Heart left ventricle (tissue), 16 donors: ENCODE measurements around the gene UBN1. TPM values are rescaled to one million over a fixed set of nuclear protein-coding genes. Genes with fewer than 3 reads are reported as not detected.

Experiments used
- ATAC-seq, 4 donors: fragments of 200-7000 bp; cut with Tn5 transposase; one replicate each; pipeline ENCODE4 v1.9.1; 2020 to 2022; ENCODE audit warnings: moderate library complexity in 4 of 4, mild to moderate bottlenecking in 3 of 4, moderate number of reproducible peaks in 1 of 4
- DNase-seq, 5 donors: peaks; one replicate each; pipeline ENCODE4 v3.0.0-alpha.2; 2020
- H3K27ac ChIP-seq, 12 donors: fragments of 200-600 bp; sonication (generic) in 4 of 12; one replicate each; pipeline versions ENCODE4 v1.5.0 to v1.8.0; 2016 to 2022; ENCODE audit warnings: mild to moderate bottlenecking in 2 of 12
- H3K27me3 ChIP-seq, 9 donors: fragments of 200-600 bp; sonication (generic) in 2 of 9; one replicate each; pipeline versions ENCODE4 v1.5.1 to v1.8.0; 2016 to 2022; ENCODE audit warnings: mild to moderate bottlenecking in 3 of 9
- H3K36me3 ChIP-seq, 9 donors: fragments of 200-600 bp; sonication (generic) in 2 of 9; one replicate each; pipeline versions ENCODE4 v1.5.0 to v1.8.0; 2018 to 2022; ENCODE audit warnings: mild to moderate bottlenecking in 2 of 9
- H3K4me1 ChIP-seq, 12 donors: fragments of 200-600 bp; sonication (generic) in 4 of 12; one replicate each; pipeline versions ENCODE4 v1.5.0 to v1.8.0; 2016 to 2022; ENCODE audit warnings: mild to moderate bottlenecking in 3 of 12
- H3K4me3 ChIP-seq, 12 donors: fragments of 200-600 bp; sonication (generic) in 4 of 12; one replicate each; pipeline versions ENCODE4 v1.5.0 to v1.8.0; 2017 to 2022; ENCODE audit warnings: mild to moderate bottlenecking in 9 of 12, moderate library complexity in 4 of 12
- H3K9me3 ChIP-seq, 12 donors: fragments of 200-600 bp; sonication (generic) in 4 of 12; one replicate each; pipeline versions ENCODE4 v1.5.0 to v1.8.0; 2016 to 2022; ENCODE audit warnings: mild to moderate bottlenecking in 1 of 12
- POLR2A ChIP-seq, 2 donors: fragments of 450-650 bp; IDR thresholded peaks; one replicate each; pipeline ENCODE4 v1.6.1; 2017; ENCODE audit warnings: antibody characterized with exemption in 2 of 2, mild to moderate bottlenecking in 2 of 2, moderate library complexity in 2 of 2
- WGBS, 4 donors: extraction: QIAGEN DNeasy Blood & Tissue Kit in 2 of 4; methylation state at CpG; one replicate each; pipeline versions ENCODE4 v1.1.5 to v1.1.7; 2013 to 2018; 5-methylcytosine and 5-hydroxymethylcytosine counted together
- intact Hi-C, 10 donors: fragments of 100-400 bp; cut with DNase I; formaldehyde crosslinking; loops; one replicate each; pipeline versions ENCODE4 v1.11.1 to v1.14.2; 2022
- polyA plus RNA-seq, 2 donors: library from polyadenylated mRNA; stranded (reverse); fragments of 200-250 nt; gene quantifications; one replicate each; pipeline ENCODE4 v1.2.3, GENCODE V29; 2013
- total RNA-seq, 9 donors: library from RNA; depleted of rRNA in 2 of 9; stranded (reverse); fragments of >200 nt in 2 of 9; fragmentation: NEBNext Ultra II Directional in 3 of 9; extraction: Animal tissue kit (Norgen Biotek cat#: 25700) in 3 of 9; gene quantifications; one replicate each; pipeline versions ENCODE4 v1.1.0 to v1.2.4, GENCODE V29; 2016 to 2023
- TF ChIP-seq, protein P1 (sequence below), 12 donors: fragments of 200-600 bp; sonication (generic) in 4 of 12; IDR thresholded peaks; one replicate each; pipeline versions ENCODE4 v1.5.0 to v1.8.0; 2018 to 2022; ENCODE audit warnings: antibody characterized with exemption in 12 of 12, mild to moderate bottlenecking in 5 of 12
- donor health status: ischemic (EF 13 %, LVEDD 7.1; RV severe dilation, severe dysfunction).
- donor health status: healthy with polysubstance abuse.
- donor health status: DM: no; HTN: yes; CAD: no.
- donor health status: DM: no; HTN: no; CAD: no.
- donor health status: ischemic (EF 25% LVEDD 6.9; RV normal size, moderate dysfunction).
- donor health status: ischemic (EF 25% LVEDD 5.7; RV mildly dilated, moderate dysfunction).
- donor health status: healthy.
- donor health status: DM: yes; HTN: yes; CAD: no.
- donor health status: ischemic (EF 35%, LVEDD 5.7; RV mildly dilated, moderate dysfunction).
- donor health status: nonischemic (EF 11% LVEDD 7.7; RV severe dilation, severe dysfunction).
- donor health status: DM: yes; HTN: yes; CAD: no.
- donor health status: PGD.
- donor health status: ischemic (EF 29% LVEDD 5.4; RV normal size, mild dysfunction).
- donor health status: nonischemic (EF 23%, LVEDD 6.1; RV moderate dilation, normal function).

Gene UBN1
- total and polyA plus RNA-seq, 11 donors = 20.3 to 77.9 (median 32.7) TPM

GRCh38 chr16:4820652-4821051 lies 26.6 kb upstream of the UBN1 start:
- DNase-seq (peak in 4 of 5 donors; percentile 33 to 67 (median 53)), ATAC-seq (peak; percentile 65 to 80 (median 74))
- H3K27me3 ChIP-seq = no peaks in the 10 kb centered on the region
- peak overlapping the region in 11 of 12 donors; percentile 28 to 94 (median 56) for H3K27ac ChIP-seq
- H3K9me3 ChIP-seq = no peaks in the 10 kb centered on the region
- H3K36me3 ChIP-seq = peaks cover 0 to 100% (median 94%) of the 10 kb centered on the region in 9 donors
- no peak for TF ChIP-seq POLR2A (IDR thresholded peaks at IDR 0.05)
- TF ChIP-seq, protein P1, sequence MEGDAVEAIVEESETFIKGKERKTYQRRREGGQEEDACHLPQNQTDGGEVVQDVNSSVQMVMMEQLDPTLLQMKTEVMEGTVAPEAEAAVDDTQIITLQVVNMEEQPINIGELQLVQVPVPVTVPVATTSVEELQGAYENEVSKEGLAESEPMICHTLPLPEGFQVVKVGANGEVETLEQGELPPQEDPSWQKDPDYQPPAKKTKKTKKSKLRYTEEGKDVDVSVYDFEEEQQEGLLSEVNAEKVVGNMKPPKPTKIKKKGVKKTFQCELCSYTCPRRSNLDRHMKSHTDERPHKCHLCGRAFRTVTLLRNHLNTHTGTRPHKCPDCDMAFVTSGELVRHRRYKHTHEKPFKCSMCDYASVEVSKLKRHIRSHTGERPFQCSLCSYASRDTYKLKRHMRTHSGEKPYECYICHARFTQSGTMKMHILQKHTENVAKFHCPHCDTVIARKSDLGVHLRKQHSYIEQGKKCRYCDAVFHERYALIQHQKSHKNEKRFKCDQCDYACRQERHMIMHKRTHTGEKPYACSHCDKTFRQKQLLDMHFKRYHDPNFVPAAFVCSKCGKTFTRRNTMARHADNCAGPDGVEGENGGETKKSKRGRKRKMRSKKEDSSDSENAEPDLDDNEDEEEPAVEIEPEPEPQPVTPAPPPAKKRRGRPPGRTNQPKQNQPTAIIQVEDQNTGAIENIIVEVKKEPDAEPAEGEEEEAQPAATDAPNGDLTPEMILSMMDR (IDR thresholded peaks at IDR 0.05) = no peak
- H3K4me3 ChIP-seq = no peak overlapping the region
- intact Hi-C loops = no loop called here
- WGBS, 4 donors = 59 to 69% (median 63%) methylated on average over 5 to 6 of the region's 6 CpGs
- peaks cover 0 to 47% (median 8%) of the 10 kb centered on the region in 12 donors for H3K4me1 ChIP-seq

GRCh38 chr16:4825196-4825595 lies 22.1 kb upstream of the UBN1 start:
- 45 to 71% (median 64%) methylated on average over 8 of the region's 8 CpGs for WGBS, 4 donors
- DNase-seq (peak in 4 of 5 donors; percentile 39 to 80 (median 64)), ATAC-seq (peak; percentile 31 to 75 (median 52))
- Histone ChIP-seq H3K9me3 (no peaks in the 10 kb centered on the region), H3K27ac (peak overlapping the region; percentile 42 to 94 (median 84)), H3K27me3 (no peaks in the 10 kb centered on the region), H3K36me3 (peaks cover 0 to 100% (median 94%) of the 10 kb centered on the region in 9 donors), H3K4me1 (peaks cover 0 to 80% (median 28%) of the 10 kb centered on the region in 12 donors), H3K4me3 (no peak overlapping the region)
- intact Hi-C loops = no loop called here
- TF ChIP-seq, protein P1 (IDR thresholded peaks at IDR 0.05) = no peak
- TF ChIP-seq POLR2A (IDR thresholded peaks at IDR 0.05) = no peak

GRCh38 chr16:4826526-4826925 lies 20.8 kb upstream of the UBN1 start:
- Histone ChIP-seq H3K36me3 (peaks cover 3 to 100% (median 94%) of the 10 kb centered on the region in 9 donors), H3K27me3 (no peaks in the 10 kb centered on the region), H3K4me3 (no peak overlapping the region), H3K27ac (peak overlapping the region; percentile 64 to 94 (median 84)), H3K9me3 (no peaks in the 10 kb centered on the region), H3K4me1 (peaks cover 0 to 79% (median 30%) of the 10 kb centered on the region in 12 donors)
- DNase-seq (no peak), ATAC-seq (peak in 2 of 4 donors; percentile 1 to 2)
- no peak for TF ChIP-seq POLR2A (IDR thresholded peaks at IDR 0.05)
- TF ChIP-seq, protein P1 (IDR thresholded peaks at IDR 0.05) = no peak
- intact Hi-C loops = no loop called here
- WGBS, 4 donors = 75 to 83% (median 79%) methylated on average over 4 of the region's 4 CpGs

DNA sequence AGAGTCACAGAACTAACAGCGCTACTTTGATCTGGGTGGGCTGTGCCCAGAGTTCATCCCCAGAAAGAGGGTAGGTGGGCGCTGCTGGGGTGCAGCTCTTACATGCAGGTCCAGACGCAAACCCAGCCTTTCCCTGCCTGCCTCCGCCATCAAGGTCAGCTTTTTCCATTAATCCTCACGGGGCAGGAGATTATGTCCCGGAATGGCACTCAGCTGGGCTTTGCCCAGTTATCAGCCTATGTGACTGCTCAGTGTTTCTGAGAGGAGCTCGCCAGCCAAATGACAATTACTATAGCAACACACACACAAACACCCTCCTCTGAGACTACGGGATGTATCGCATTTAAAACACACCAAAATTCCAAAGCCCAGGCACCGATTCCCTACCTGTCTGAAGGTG lies 20.3 kb upstream of the UBN1 start:
- Histone ChIP-seq H3K4me3 (no peak overlapping the region), H3K27me3 (no peaks in the 10 kb centered on the region), H3K36me3 (peaks cover 7 to 100% (median 94%) of the 10 kb centered on the region in 9 donors), H3K9me3 (no peaks in the 10 kb centered on the region), H3K27ac (peak overlapping the region; percentile 64 to 94 (median 84)), H3K4me1 (peaks cover 0 to 76% (median 28%) of the 10 kb centered on the region in 12 donors)
- intact Hi-C loops = no loop called here
- no peak for TF ChIP-seq POLR2A (IDR thresholded peaks at IDR 0.05)
- TF ChIP-seq, protein P1 (IDR thresholded peaks at IDR 0.05) = no peak
- DNase-seq (peak in 4 of 5 donors; percentile 62 to 79 (median 74)), ATAC-seq (peak; percentile 74 to 86 (median 81))
- 48 to 69% (median 60%) methylated on average over 10 of the region's 10 CpGs for WGBS, 4 donors
